Stimulated activated CD8-positive, alpha-beta memory T cell treated with anti-CD3 and anti-CD28 coated beads, Interleukin-2, amount 100 ng/mL, for 1 hour (primary cell): Measurements from ENCODE around the gene CSRNP2.
"Not testable (repeated sequence)": the region's sequence is repeated elsewhere in the genome, so short reads cannot be mapped to it uniquely, and the experiment has no call there.

ENCODE experiments used
- DNase-seq, 2 donors: peaks; one replicate each; pipeline ENCODE4 v3.0.0-alpha.2; 2020; ENCODE audit warnings: low read depth in 2 of 2

Gene CSRNP2

GRCh38 chr12:51027342-51027835 is 56.0 kb downstream of the CSRNP2 start:
- DNase-seq, result no peak

- DNase-seq, result peak; percentile 81
Observed at GRCh38 chr12:51025836-51026638, 57.4 kb downstream of the CSRNP2 start, which contains the start of gene SLC11A2. Gene SLC11A2 (minus strand): TSS chr12:51026384. CDS start chr12:51010728, 15,656 bp downstream.

GRCh38 chr12:51025338-51025835 is 58.0 kb downstream of the CSRNP2 start:
- no peak for DNase-seq

DNA sequence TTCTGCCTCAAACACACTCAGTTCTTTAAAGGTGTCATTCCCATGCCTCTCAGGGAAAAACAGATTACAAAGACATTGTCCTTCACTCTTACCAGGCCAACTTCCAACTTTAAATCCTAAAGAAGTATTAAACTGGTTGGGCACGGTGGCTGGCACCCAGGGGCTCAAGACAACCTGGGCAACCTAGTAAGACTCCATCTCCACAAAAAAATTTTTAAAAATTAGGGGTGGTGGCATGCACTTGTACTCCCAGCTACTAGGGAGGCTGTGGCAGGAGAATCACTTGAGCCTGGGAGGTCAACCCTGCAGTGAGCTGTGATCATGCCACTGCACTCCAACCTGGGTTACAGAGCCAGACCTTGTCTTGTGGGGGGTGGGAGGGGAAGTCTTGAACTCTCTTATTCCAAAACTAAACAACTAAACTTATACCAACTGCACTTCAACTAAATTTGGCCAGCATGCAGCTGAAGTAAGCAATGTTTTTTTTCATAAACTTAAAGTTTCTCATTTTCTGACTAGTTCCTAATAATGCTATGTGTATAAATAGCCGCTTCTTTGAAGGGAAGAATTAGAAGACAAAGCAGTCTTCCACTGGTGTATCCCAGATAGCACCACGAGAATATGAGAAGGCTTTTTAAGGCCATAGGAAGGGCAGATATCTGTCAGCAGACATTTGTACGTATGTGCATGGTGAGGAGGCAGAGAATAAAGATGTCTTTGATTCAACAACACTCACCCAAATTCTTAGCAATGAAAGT is 59.6 kb downstream of the CSRNP2 start:
- no peak for DNase-seq

GRCh38 chr12:51021694-51022093 is 61.7 kb downstream of the CSRNP2 start:
- DNase-seq, result no peak

GRCh38 chr12:51020448-51021182 is 62.8 kb downstream of the CSRNP2 start:
- no peak for DNase-seq

DNA sequence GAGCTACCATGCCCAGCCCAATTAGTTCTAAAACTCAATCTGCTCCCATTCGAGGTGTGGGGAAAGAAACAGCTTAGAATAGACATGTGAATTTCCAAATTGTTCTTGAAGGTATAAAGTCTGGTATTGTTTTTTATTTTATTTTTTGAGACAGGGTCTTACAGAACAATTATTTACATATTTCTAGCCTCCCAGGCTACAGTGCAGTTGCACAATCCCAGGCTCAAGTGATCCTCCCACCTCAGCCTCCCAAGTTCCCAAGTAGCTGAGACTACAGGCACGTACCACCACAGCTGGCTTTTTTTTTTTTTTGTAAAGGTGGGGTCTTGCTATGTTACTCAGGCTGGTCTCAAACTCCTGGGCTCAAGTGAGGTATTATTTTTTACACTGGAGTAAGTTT is 63.5 kb downstream of the CSRNP2 start:
- no peak for DNase-seq

- DNase-seq, result no peak
Observed at GRCh38 chr12:51018956-51019355, 64.4 kb downstream of the CSRNP2 start.

DNA sequence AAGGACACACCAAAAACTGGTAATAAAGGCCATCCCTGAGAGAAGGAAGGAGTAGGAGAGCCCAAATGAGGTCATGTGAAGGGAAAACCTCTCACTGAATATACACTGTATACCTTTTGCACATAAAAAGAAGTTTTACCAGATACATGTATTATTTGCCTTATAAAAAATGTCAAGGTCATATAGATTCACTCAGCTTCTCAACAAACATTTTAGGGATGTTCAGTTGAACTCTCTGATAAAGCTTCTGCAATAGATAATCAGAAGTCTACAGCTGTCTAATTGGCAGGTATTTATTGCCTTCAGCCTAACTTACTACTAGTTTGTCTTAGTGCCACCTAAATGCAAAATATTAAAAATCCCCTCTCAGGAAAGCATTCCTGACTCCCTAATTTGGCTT is 65.9 kb downstream of the CSRNP2 start:
- no peak for DNase-seq

DNA sequence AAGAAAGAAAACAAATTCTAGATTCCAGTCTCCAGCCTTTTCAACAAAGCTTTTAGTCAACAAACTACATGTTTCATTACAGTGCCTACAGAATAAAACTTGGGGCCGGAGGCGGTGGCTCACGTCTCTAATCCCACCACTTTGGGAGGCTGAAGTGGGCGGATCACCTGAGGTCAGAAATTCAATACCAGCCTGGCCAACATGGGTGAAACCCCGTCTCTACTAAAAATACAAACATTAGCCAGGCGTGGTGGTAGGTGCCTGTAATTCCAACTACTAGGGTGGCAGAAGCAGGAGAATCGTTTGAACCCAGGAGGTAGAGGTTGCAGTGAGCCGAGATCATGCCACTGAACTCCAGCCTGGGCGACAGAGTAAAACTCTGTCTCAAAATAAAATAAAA is 68.9 kb downstream of the CSRNP2 start:
- DNase-seq, result not testable (repeated sequence)

GRCh38 chr12:51013441-51013840 is 70.0 kb downstream of the CSRNP2 start:
- no peak for DNase-seq

DNA sequence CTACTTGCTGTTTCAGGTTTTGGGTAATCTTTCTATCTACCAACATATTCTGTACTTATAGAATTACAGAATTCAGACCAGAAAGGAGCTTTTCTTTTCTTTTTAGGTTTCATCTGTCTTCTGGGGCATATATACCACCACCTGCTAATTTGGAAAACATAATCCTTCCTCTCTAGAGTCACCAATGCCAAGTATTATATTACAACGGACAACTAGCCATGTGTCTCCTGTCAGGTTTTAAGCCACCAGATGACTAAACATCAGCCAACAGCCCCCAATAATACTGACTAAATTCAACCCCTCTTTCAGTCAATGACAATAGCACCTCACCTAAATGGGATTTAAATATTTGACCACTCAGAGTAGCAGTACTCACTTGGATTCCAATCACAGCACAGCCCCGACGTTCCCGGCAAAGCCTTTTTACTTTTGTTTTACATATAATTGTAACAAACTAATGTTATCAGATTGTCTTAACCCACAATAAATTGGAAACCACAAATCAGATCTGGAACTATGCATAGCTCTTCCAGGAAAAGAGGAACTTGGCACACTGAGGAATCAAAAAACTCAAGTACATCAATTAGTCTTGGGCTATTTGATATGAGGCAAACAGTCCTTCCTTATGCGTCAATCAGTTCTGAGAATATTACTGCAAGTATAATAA is 70.7 kb downstream of the CSRNP2 start:
- DNase-seq, result no peak

DNA sequence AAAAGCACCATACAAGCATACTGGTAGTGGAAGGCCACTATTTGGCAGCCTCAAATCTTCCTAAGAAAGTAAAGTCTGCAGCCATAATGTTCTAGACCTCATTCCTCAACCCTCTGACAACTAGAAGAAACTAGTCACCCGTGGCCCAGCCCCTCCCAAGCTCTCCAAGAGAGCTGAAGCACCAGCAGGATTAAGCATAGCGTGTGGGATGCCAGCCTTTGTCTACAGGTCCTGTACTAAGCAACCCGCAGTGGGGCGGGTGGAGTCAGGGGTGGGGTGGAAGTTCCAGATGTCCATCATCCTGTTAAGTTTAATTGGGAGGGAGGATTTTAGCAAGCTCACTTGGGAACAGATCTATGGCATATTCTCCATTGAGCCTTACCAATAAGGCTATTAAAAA is 71.4 kb downstream of the CSRNP2 start:
- DNase-seq, result no peak
